Activated CD8-positive, alpha-beta T cell treated with anti-CD3 and anti-CD28 coated beads, Interleukin-2, amount 10 ng/mL, durations not matched to agents 7 days and 5 days (primary cell): ENCODE measurements around the gene SLC15A1. TPM values are rescaled to one million over a fixed set of nuclear protein-coding genes. Genes with fewer than 3 reads are reported as not detected.

Experiments used
- ATAC-seq: fragments of 150-1000 bp; cut with Tn5 transposase; one replicate; pipeline ENCODE4 v1.10.0; 2021; ENCODE audit warnings: moderate library complexity
- CTCF ChIA-PET: fragments of 350-600 bp; sonication (Branson Sonifier 250); formaldehyde crosslinking; loops from one replicate; lab custom pipeline; 2021; ENCODE audit warnings: antibody characterized with exemption; lab: Charles Lee
- POLR2A ChIA-PET: fragments of 350-600 bp; sonication (Branson Sonifier 250); formaldehyde crosslinking; loops from one replicate; lab custom pipeline; 2021; ENCODE audit warnings: antibody characterized with exemption; lab: Charles Lee
- DNase-seq: peaks from one replicate; pipeline ENCODE4 v3.0.0-alpha.2; 2020
- H3K27ac Mint-ChIP-seq: one replicate; pipeline ENCODE4 v1.8.0; 2021; ENCODE audit warnings: mild to moderate bottlenecking, mixed read lengths
- H3K27me3 Mint-ChIP-seq: one replicate; pipeline ENCODE4 v1.8.0; 2021; ENCODE audit warnings: low read depth, mixed read lengths
- H3K36me3 Mint-ChIP-seq: one replicate; pipeline ENCODE4 v1.8.0; 2021; ENCODE audit warnings: low read depth, mixed read lengths
- H3K4me1 Mint-ChIP-seq: one replicate; pipeline ENCODE4 v1.8.0; 2021; ENCODE audit warnings: low read depth, mixed read lengths
- H3K4me3 Mint-ChIP-seq: one replicate; pipeline ENCODE4 v1.8.0; 2021; ENCODE audit warnings: mild to moderate bottlenecking, mixed read lengths
- H3K9me3 Mint-ChIP-seq: one replicate; pipeline ENCODE4 v1.8.0; 2022; ENCODE audit warnings: mixed read lengths; ENCODE audit not compliant: insufficient read depth
- total RNA-seq, 2 experiments: library from RNA; stranded (reverse); gene quantifications; one replicate each; pipeline ENCODE4 v1.2.3, GENCODE V29; 2021

The SLC15A1 gene
- total RNA-seq, 2 experiments from 2014 or later: not detected

GRCh38 chr13:98792321-98792720 is 39.8 kb upstream of the SLC15A1 start:
- H3K36me3 Mint-ChIP-seq: peaks cover 48% of the 10 kb centered on the region
- DNase-seq: no peak

DNA sequence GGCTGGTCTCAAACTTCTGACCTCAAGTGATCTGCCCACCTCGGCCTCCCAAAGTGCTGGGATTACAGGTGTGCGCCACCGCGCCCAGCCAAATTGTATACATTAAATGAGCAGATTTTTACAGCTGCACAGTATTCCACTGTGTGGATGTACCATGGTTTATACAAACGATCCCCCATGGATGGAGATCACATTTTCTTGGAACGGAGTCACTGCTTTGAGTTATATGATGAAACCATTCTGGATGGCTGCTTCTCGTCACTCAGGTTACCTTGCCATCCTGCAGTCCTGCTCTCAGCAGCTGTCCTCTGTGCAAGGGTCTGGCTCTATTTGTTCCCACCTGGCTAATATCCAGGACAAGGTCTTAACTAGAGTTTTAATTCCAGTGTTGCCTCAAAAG is 39.1 kb upstream of the SLC15A1 start:
- H3K27ac Mint-ChIP-seq: no peak overlapping the region
- H3K36me3 Mint-ChIP-seq: peaks cover 41% of the 10 kb centered on the region
- no peak overlapping the region for H3K4me3 Mint-ChIP-seq
- H3K27me3 Mint-ChIP-seq: peaks cover 19% of the 10 kb centered on the region
- ChIA-PET POLR2A (no interaction called here), CTCF (no interaction called here)
- no peaks in the 10 kb centered on the region for H3K4me1 Mint-ChIP-seq
- ATAC-seq (no peak), DNase-seq (no peak)
- no peaks in the 10 kb centered on the region for H3K9me3 Mint-ChIP-seq

More at GRCh38 chr13:98792321-98792720, 39.8 kb upstream of the SLC15A1 start:
- Mint-ChIP-seq H3K9me3 (no peaks in the 10 kb centered on the region), H3K4me3 (no peak overlapping the region), H3K27me3 (peaks cover 13% of the 10 kb centered on the region), H3K27ac (no peak overlapping the region), H3K4me1 (peaks cover 3% of the 10 kb centered on the region)
- CTCF ChIA-PET: no interaction called here
- ATAC-seq: no peak
- POLR2A ChIA-PET: no interaction called here

DNA sequence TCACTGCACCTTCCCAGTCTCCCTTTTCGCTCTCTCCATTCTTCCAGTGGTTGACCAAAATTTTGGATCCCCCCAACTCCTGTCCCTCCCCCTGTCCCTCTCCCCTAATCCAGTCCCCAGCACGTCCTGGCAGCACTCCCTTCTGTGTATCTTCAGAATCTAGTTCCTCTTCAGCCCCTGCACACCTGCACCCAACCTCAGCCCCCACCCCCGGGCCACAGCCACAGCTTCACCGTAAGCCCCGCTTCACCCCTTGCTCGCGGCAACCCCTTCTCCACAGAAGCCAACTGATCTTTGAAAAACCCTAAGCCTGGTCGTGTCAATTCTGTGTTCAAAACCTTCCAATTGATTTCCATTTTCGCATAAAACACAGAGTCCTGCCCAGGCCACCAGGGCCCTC is 35.5 kb upstream of the SLC15A1 start:
- no peak overlapping the region for H3K27ac Mint-ChIP-seq
- ATAC-seq (no peak), DNase-seq (no peak)
- H3K4me1 Mint-ChIP-seq: no peaks in the 10 kb centered on the region
- peaks cover 24% of the 10 kb centered on the region for H3K27me3 Mint-ChIP-seq
- ChIA-PET POLR2A (no interaction called here), CTCF (no interaction called here)
- H3K36me3 Mint-ChIP-seq: peaks cover 16% of the 10 kb centered on the region
- no peak overlapping the region for H3K4me3 Mint-ChIP-seq
- no peaks in the 10 kb centered on the region for H3K9me3 Mint-ChIP-seq

GRCh38 chr13:98787173-98787572 is 34.7 kb upstream of the SLC15A1 start:
- Mint-ChIP-seq H3K27me3 (peaks cover 28% of the 10 kb centered on the region), H3K4me3 (no peak overlapping the region), H3K36me3 (peaks cover 7% of the 10 kb centered on the region), H3K9me3 (no peaks in the 10 kb centered on the region), H3K27ac (no peak overlapping the region), H3K4me1 (no peaks in the 10 kb centered on the region)
- DNase-seq (no peak), ATAC-seq (no peak)
- ChIA-PET POLR2A (no interaction called here), CTCF (no interaction called here)

DNA sequence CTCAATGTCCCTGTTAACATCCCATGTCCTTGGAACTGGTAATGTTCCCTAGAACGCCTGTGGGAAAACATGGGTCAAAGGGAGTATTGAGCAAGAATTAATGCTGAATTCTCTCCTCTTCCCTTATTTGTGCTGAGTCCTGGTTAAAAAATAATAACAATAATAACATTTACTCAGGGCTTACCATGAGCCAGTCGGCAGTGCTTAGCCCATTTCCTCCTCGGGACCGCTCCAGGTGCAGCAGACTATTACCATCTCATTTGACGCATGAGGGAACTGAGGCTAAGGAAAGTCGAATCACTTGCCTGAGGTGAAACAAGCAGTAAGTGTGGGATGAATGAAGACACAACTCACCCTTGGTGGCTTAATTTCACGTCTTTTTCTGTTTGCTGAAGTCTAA is 33.6 kb upstream of the SLC15A1 start:
- ChIA-PET CTCF (no interaction called here), POLR2A (no interaction called here)
- Mint-ChIP-seq H3K27ac (no peak overlapping the region), H3K9me3 (no peaks in the 10 kb centered on the region), H3K4me3 (no peak overlapping the region), H3K4me1 (no peaks in the 10 kb centered on the region), H3K27me3 (peaks cover 28% of the 10 kb centered on the region), H3K36me3 (no peaks in the 10 kb centered on the region)
- no peak for DNase-seq
- ATAC-seq: no peak

DNA sequence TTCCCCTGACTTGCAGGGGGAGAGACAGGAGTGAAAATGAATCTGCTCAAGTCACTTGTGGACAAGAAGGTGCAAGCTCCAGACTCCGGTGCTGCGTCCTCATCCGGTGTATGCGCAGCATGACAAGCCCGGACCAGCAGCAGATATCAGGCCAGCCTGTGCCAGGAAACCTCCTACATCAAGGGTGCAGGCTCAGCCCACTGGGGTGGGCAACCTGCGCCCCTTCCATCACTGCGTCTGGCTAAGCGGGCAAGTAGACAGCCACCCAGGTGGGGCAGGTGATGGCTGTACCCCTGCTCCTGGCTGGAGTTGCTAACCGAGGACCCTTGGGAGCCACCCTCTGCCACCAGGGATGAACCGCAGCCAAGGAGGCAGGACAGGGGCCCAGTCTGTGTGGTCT is 32.9 kb upstream of the SLC15A1 start:
- no peak overlapping the region for H3K27ac Mint-ChIP-seq
- ChIA-PET POLR2A (no interaction called here), CTCF (no interaction called here)
- H3K27me3 Mint-ChIP-seq: peaks cover 28% of the 10 kb centered on the region
- DNase-seq (no peak), ATAC-seq (no peak)
- no peaks in the 10 kb centered on the region for H3K9me3 Mint-ChIP-seq
- no peaks in the 10 kb centered on the region for H3K4me1 Mint-ChIP-seq
- H3K36me3 Mint-ChIP-seq: no peaks in the 10 kb centered on the region
- no peak overlapping the region for H3K4me3 Mint-ChIP-seq

DNA sequence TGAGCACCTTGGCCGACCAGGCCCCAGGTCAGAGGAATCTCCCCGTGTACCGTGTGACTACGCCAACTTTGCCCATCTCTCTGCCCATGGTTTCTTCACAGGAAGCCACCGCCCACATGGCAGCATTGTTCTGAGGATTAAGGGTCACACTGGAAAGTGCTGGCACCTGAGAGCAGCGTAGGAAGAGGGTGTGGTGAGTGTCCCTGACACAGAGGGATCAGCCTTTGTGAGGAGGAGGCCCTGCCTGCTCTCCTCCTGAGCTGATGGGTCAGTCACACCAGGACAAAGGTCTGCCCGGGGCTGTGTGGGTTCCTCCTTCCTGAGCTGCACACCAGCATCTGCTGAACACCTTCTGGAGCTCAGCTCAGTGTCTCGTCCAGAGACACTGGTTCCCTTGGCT is 32.2 kb upstream of the SLC15A1 start:
- Mint-ChIP-seq H3K9me3 (no peaks in the 10 kb centered on the region), H3K27ac (no peak overlapping the region), H3K4me1 (no peaks in the 10 kb centered on the region), H3K27me3 (peaks cover 28% of the 10 kb centered on the region), H3K36me3 (no peaks in the 10 kb centered on the region), H3K4me3 (no peak overlapping the region)
- POLR2A ChIA-PET: no interaction called here
- no peak for DNase-seq
- ATAC-seq: no peak
- CTCF ChIA-PET: no interaction called here

GRCh38 chr13:98783856-98784478 is 31.5 kb upstream of the SLC15A1 start:
- Mint-ChIP-seq H3K9me3 (no peaks in the 10 kb centered on the region), H3K27me3 (peaks cover 28% of the 10 kb centered on the region), H3K27ac (no peak overlapping the region), H3K36me3 (no peaks in the 10 kb centered on the region), H3K4me1 (no peaks in the 10 kb centered on the region), H3K4me3 (no peak overlapping the region)
- ATAC-seq (no peak), DNase-seq (no peak)
- CTCF ChIA-PET: no interaction called here
- POLR2A ChIA-PET: no interaction called here

DNA sequence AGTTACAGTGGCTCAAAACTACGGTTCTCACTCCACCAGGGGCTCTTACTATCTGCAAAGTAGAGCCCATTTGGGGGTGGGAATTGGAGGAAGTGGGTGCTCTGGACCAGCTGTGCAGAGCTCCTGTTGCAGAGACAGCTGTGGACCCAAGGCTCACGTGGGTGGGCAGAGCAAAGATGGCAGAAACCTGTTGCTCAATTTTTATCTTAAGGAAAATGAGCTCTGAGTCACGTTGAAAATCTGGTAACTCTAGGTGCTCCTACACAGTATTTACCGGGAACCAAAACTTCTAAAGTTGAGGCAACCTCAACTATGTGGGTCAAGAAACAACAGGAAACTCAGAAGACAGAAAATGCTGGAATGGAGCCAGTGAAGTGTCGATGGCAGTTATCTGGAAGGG is 30.2 kb upstream of the SLC15A1 start:
- no peak for DNase-seq
- no peaks in the 10 kb centered on the region for H3K9me3 Mint-ChIP-seq
- no peak overlapping the region for H3K27ac Mint-ChIP-seq
- H3K4me1 Mint-ChIP-seq: no peaks in the 10 kb centered on the region
- no peak for ATAC-seq
- H3K27me3 Mint-ChIP-seq: peaks cover 21% of the 10 kb centered on the region
- H3K4me3 Mint-ChIP-seq: no peak overlapping the region
- ChIA-PET POLR2A (no interaction called here), CTCF (no interaction called here)
- no peaks in the 10 kb centered on the region for H3K36me3 Mint-ChIP-seq

DNA sequence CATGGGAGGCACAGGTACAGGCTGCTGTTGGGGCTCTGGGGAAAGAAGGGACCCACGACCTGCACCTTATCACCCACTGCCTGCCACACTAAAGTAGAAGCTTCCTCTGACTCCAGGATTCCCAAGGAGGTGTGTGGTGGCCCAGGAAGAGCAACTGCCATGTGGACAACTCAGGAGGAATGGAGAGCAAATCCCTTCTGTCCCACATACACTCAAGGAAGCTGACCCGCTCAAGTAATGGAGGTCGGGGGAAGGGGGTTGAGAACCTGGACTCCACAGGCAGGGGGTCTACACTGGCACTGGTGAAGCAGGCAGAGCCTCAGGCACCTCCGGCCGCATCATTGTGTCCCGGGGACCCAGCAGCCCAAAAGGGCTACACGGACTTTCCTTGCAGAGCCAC is 29.4 kb upstream of the SLC15A1 start:
- no peak overlapping the region for H3K4me3 Mint-ChIP-seq
- H3K27me3 Mint-ChIP-seq: peaks cover 15% of the 10 kb centered on the region
- no peaks in the 10 kb centered on the region for H3K9me3 Mint-ChIP-seq
- ATAC-seq: no peak
- no peaks in the 10 kb centered on the region for H3K4me1 Mint-ChIP-seq
- no peak for DNase-seq
- POLR2A ChIA-PET: no interaction called here
- H3K27ac Mint-ChIP-seq: no peak overlapping the region
- CTCF ChIA-PET: no interaction called here
- no peaks in the 10 kb centered on the region for H3K36me3 Mint-ChIP-seq

GRCh38 chr13:98781470-98781869 is 29.0 kb upstream of the SLC15A1 start:
- H3K36me3 Mint-ChIP-seq: no peaks in the 10 kb centered on the region
- no peaks in the 10 kb centered on the region for H3K9me3 Mint-ChIP-seq
- ChIA-PET CTCF (no interaction called here), POLR2A (no interaction called here)
- DNase-seq: no peak
- no peak overlapping the region for H3K4me3 Mint-ChIP-seq
- H3K27me3 Mint-ChIP-seq: peaks cover 10% of the 10 kb centered on the region
- H3K27ac Mint-ChIP-seq: no peak overlapping the region
- no peaks in the 10 kb centered on the region for H3K4me1 Mint-ChIP-seq
- no peak for ATAC-seq

DNA sequence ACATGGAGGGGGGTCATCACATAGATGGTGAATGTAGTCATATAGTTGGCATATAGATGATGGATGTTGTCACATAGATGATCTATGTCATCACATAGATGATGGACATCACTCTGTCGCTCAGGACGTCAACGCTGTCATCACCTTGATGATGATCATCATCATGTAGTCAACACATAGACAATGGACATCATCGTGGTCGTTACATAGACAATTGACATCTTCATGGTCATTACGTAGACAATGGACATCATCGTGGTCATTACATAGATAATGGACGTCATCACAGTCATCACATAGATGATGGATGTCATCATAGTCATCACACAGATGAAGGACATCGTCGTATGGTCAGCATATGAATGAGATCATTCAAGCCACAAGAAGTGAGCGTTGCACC is 28.6 kb upstream of the SLC15A1 start:
- Mint-ChIP-seq H3K4me1 (no peaks in the 10 kb centered on the region), H3K4me3 (no peak overlapping the region), H3K36me3 (no peaks in the 10 kb centered on the region), H3K9me3 (no peaks in the 10 kb centered on the region), H3K27ac (no peak overlapping the region), H3K27me3 (peaks cover 7% of the 10 kb centered on the region)
- ATAC-seq (no peak), DNase-seq (no peak)
- ChIA-PET POLR2A (no interaction called here), CTCF (no interaction called here)

DNA sequence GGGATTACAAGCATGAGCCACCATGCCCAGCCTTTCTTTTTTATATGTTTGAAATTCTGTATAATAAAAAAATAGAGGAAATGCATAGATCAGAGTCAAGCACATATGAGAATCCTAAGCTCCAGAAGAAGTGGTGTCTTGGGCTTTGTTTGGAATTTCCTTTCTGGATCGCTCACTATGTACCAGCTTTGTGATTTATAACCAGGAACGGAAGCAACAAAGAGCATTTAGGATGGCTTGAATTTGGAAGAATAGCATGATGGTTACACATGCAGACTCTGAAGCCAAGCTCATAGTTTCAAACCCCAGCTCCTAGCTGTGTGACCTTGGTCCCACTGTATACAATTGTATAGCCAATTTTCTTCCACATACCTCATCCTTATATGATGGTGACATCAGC is 28.0 kb upstream of the SLC15A1 start:
- no peak for ATAC-seq
- ChIA-PET CTCF (no interaction called here), POLR2A (no interaction called here)
- Mint-ChIP-seq H3K27ac (no peak overlapping the region), H3K27me3 (peaks cover 7% of the 10 kb centered on the region), H3K36me3 (no peaks in the 10 kb centered on the region), H3K4me3 (no peak overlapping the region), H3K9me3 (no peaks in the 10 kb centered on the region), H3K4me1 (no peaks in the 10 kb centered on the region)
- no peak for DNase-seq
